HG03039 (cell line): ENCODE data around the gene SAE1.

ENCODE experiments used
- ATAC-seq: cut with Tn5 transposase; IDR thresholded peaks from one replicate; pipeline ENCODE4 v1.9.1; 2021; ENCODE audit warnings: mild to moderate bottlenecking, moderate library complexity; ENCODE audit not compliant: unreplicated experiment

The SAE1 gene

DNA sequence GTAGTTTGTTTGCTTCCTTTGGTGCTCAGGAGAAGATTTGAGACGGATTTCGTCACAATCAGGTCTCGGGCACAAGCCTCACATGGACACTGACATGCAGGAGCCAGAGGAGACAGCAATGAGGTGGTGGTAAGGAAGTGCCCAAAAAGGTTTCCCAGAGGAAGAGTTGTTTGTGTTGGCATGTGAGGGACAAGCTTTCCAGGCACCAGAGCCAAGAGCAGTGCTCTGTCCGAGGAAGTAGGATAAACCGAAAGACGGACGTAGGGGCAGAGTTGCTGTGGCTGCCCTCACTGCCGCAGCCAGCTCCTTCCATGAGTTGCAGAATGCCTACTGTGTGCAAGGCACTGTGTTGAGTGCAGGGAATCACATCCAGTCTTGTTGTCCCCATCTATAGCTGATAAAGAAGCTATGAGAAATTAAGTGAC lies 27.7 kb downstream of the SAE1 start:
- ATAC-seq: no peak

DNA sequence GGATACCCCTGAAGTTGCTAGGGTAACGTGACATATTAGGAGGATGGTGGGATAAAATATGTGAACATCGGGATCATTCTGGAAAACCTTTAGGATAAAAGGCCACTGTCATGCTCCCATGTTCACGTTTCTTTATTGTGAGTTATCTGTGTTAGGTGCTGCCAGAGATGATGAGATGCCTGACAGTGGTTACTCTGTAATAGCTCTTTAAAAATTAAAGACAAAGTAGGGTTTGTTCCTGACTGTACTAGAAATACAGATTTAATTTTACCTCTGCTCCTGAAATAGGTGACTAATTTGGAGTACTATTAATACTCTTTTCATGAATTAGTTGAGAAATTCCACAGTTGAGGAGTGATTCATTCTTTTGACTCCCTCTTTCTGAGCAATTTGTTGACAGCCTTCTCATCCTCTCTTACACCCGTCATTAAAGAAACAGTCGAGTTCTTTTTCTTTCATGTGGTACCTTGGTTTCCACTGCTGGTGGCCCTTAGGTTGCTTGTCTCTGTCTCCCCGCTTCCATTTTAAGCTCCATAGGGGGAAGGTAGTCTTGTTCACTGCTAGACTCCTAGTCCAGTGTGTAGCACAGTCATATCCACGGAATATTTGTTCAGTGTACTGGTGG lies 28.4 kb downstream of the SAE1 start:
- no peak for ATAC-seq

DNA sequence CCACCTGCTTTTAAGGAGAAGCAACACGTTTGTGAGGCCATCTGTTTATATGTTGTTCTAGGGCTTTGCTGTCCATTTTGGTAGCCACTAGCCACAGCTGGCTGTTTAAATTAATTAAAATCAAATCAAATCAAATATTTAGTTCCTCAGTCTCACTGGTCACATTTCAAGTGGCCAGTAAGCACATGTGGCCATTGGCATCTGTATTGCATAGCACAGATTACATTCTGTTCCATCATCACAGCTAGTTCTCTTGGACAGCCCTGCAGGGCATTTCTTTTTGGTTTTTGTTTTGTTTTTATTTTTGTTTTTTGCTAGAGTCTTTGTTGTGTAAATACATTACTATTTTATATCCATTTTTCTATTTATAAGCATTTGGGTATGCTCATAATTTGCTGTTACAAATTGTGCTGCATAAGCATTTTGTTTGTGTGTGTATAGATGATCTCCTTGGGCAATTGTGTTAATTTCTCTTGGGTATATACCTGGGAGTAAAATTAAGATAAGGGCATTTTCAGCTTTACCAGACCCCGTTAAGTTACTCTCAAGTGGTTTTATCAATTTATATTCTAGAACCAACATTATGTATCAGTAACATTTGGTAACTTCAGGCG lies 31.3 kb downstream of the SAE1 start:
- no peak for ATAC-seq

DNA sequence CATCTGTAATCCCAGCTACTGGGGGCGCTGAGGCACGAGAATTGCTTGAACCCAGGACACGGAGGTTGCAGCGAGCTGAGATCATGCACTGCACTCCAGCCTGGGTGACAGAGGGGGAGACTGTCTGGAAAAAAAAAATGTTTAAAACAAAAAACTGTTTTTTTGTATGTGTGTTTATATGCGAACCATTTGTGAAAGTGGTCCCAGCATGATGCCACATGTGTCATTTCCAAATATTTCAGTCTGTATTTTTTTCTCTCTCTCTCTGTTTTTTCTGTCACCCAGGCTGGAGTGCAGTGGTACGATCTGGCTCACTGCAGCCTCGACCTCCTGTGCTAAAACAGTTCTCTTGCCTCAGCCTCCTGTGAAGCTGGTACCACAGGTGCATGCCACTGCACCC lies 37.4 kb downstream of the SAE1 start:
- no peak for ATAC-seq

DNA sequence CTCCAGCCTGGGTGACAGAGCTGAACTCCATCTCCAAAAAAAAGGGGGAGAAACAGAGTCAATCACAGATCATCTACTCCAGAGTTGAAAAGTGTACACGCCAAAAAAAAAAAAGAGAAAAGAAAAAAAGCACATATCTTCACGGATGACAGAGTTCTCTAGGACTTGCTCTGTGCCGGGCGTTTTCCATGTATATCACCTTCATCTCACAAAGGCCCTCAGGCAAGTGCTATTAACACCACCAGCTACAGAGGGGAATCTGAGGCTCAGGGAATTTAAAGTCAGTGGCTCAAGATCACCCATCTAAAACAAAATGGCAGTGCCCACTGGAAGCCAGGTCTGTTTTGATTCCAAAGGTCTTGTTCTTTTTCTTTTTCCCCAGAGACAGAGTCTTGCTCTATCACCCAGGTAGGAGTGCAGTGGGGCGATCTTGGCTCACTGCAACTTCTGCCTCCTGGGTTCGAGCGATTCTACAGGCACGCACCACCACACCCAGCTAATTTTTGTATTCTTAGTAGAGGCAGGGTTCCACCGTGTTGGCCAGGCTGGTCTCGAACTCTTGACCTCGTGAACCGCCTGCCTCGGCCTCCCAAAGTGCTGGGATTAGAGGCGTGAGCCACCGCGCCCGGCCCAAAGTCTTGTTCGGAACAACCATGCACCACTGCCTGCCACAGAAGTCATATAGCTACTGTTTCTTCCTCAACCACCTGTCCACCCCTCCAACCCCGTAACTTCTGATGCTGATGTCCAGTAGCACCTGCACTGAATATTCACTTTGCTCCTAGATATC lies 42.2 kb downstream of the SAE1 start:
- ATAC-seq: no peak

DNA sequence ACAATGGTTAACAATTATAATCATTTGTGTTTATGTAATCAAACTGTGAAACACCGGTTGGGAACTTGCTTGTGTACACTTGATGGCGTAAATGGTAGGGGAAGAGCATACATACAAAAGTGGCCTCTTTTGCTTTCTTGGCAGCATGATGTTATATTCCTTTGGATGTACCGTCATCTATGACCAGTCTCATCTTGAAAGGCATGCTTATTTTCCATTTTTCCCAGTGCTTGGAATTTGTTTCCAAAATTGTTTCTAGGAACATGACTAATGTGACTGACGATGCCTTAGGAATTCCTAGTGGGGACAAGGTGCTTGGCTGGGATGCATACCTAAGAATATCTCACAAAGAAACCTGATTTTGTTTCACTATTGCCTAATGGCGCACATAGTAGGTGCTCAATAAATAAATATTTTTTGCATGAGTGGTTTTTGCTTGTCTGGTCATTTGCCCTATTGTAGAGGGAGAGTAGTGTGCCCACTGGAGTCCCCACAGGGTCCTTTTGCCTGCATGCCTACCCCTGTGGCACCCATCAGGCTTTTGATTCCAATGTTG lies 45.5 kb downstream of the SAE1 start:
- ATAC-seq: no peak

DNA sequence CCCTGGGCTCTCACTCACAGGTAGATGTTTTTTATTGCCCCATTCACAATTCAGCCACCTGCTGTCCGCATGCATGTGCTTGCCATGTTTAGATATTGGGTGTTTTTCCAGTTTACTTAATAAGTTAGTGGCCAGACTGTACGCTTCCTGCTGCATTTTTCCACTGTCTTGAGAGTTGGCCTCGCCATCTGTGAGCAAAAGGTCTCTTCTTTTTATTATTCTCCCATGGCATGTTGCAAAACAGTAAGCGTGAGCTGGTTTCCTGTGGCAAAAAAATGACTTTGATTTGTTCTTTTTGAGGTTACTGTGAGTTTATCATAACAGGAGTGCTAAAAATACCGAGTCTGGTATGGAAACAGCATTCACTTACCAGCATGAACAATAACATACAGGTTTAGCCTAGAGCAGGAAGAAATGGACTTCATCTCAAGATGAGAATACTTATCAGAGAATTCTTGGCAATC lies 46.0 kb downstream of the SAE1 start:
- no peak for ATAC-seq

DNA sequence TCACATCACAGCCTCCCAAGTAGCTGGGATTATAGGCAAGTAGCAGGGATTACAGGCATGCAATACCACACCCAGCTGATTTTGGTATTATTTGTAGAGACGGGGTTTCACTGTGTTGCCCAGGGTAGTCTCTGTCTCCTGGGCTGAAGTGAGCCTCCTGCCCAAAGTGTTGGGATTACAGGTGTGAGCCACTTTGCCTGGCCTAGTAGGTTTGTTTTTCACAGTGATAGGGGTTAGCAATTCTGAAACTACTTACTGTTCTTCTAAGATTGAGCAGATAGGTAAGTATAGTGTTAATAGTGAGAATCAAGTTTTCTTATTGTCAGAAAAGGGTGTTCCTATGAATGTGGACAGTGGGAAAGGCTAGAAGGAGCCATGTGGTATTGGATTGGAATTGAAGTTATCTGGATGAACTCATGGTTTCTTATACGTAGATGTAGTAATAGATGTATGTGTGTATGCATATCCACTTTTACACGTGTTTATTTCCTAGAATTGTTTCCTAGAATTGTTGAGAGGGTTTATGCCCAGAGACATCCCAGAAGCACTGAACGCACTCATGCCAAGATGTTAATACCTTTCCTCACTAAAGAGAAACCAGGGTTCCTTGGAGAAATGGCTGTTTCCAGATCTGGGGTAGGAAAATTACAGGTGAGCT lies 49.1 kb downstream of the SAE1 start:
- ATAC-seq: no peak

DNA sequence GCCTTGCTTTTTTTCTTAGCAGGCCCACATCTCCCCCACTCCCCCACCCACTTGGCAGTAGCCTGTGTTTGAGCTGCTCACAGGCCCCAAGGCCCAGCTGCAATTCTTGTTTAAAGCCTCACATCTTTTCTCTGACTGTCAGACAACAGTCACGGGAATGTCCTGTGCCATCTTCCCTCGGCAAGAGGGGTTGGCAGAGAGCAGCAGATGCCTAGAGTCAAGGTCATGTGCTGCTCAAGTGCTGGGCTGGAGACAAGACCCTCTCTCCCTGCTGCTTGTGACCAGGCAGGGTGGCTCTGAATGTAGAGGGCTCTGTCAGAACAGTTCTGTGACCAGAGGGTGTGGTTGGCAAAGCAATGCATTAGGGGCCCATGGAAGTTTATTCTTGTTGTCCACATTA lies 53.0 kb downstream of the SAE1 start:
- no peak for ATAC-seq

DNA sequence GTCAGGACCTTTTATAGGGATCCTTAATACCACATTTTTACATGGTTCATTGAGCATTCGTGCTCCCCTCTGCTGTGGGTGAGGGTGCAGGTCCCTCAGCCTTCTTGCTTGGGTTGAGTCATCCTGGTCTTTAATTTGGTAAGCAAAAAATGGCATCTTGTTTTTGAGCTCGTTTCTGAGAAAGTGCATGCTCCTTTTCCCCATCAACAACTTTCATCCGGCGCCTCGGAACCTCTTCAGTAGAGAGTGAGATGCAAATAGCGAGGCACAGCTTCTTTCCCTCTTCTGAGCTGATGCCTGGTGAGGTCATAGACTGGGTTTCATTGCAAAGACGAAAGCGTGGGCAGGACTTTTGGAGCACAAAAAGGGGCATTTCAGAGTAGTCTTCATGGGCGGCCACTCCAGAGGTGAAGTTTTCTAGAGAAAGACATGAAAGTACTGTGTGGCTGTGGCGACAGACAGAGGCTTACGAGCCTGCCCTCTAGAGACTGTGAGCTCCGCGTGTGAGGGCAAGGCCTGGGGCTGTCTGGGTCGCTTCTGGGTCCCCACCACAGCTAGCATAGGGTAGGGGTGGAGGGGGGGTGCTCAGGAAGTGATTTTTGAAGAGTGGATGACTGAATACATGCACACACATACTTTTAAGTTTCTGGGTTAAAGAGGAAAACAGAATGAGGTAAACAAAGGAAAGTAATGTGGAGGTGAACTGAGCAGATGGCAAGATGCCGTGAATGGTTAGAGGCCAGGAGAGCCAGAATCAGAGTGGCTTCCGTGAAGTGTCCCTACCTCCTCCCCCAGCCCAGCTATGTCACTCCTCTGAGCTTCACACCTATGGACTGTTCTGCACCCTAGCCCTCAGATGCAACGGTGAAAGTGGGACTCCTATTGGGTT lies 56.1 kb downstream of the SAE1 start:
- peak; percentile 78 for ATAC-seq

DNA sequence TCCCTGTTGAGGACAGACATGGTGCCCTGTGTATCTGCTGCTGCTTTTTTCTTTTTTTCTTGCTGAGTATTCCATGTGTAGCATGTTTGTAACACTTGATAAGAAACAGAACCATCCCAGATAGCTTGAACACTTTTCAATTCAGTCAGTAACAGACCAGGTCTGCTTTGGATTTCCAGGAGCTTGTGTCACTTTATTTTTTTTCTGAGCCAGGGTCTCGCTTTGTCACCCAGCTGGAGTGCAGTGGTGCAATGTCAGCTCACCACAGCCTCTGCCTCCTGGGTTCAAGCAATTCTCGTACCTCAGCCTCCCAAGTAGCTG lies 56.7 kb downstream of the SAE1 start:
- ATAC-seq: no peak

DNA sequence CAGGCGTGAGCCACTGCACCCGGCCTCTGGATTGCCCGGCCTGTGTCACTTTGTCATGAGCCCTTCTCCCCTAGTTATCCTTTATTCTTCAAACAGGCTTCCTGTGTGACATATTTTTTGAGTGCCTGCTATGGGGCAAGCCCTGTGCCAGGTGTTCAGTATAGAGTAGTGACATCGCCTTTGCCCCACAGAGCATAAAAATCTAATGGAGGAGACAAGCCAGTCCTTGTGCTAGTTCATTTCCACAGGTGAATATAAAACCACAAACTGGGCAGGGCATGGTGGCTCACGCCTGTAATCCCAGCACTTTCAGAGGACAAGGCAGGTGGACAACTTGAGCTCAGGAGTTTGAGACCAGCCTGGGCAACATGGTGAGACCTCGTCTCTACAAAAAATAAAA lies 57.2 kb downstream of the SAE1 start:
- ATAC-seq: no peak

DNA sequence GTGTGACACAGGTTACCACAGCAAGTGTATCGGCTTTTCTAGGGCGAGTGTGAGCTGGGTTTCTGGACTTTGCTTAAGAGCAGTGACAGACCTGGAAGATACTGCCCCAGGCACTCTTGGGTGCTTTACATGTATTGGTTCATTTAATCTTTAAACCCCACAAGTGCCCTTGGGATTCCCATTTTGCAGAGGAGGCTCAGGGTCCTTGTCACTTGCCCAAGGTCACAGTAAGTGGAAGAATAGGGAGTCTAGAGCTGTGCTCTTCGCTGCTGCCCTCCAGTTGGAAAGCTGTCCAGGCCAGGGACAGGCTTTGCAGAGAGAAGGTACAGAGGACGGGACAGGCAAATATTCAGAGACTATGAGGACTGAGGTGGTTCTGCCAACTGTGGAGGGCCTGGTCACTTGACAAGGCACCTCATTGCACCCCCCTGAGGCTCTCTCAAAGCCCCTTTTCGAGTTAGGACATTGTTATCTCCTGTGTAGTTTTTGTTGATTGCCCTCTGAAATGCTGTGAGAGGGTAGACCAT lies 57.9 kb downstream of the SAE1 start:
- ATAC-seq: no peak

DNA sequence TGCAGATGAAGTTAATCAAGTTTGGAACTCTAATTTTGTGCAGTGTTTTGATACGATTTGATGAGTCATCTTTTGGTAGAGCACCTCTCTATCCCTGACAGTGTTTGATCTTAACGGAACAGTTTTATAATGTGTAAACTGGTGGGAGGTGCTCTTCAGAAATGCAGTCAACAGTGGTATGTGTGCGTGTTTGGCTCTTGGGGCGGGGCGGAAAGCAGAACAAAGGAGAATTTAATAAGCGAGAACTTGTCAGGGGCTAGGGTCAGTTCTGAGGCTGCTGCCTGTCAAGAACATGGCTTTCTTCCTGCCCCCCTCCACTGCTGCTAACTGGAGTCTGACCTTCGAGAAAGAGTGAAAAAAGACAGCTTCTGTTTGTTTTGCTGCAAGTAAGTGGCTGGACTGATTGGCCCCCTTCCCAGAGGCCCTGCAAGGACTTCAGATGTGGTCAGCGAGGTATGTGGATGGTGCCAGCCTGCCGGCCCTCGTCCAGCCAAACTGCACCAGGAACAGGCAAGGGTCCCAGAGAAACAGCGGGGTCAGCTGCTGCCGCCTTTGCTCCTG lies 59.6 kb downstream of the SAE1 start:
- ATAC-seq: no peak

DNA sequence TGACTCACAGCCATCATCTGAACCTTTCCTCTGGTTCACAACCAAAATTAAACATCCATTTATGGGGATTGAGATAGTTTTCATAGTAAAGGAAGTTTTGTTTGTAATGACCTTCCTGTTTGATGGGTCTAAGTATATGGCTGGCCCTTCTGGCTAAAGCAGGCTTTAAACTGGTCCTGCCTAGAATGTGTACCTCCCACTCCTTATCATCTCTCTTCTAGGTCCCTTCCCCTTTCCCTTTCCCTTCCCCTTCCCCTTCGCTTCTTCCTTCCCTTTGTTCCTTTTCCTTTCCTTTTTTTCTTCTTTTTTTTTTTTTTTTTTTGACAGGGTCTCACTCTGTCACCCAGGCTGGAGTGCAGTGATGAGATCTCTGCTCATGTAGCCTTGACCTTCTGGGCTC lies 64.8 kb downstream of the SAE1 start:
- ATAC-seq: no peak

DNA sequence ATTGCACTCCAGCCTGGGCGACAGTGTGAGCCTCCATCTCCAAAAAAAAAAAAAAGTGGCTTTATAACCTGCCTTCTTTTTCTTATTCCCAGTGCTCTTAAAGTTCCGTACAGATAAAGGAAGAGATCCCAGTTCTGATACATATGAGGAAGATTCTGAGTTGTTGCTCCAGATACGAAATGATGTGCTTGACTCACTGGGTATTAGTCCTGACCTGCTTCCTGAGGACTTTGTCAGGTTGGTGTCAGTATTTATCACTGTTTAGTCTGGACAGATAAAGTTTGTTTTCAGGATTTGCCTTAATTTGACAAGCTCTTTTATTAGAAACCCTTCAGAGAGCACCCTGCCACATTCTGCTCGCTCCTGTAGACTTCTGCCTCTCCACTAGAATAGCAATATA lies 66.5 kb downstream of the SAE1 start:
- no peak for ATAC-seq

DNA sequence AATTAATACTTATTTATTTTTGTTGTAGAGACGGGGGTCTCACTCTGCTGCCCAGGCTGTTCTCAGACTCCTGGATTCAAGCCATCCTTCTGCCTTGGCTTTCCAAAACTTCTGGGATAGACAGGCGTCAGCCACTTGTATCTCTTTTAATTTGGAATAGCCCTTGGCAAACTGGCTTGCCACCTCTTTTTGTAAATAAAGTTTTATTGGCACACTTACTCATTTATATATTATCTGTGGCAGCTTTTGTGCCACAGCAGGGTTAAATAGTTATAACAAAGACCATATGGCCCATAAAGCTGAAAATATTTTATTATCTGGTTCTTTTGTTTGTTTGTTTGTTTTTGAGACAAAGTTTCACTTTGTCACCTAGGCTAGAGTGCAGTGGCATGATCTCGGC lies 69.9 kb downstream of the SAE1 start:
- no peak for ATAC-seq

DNA sequence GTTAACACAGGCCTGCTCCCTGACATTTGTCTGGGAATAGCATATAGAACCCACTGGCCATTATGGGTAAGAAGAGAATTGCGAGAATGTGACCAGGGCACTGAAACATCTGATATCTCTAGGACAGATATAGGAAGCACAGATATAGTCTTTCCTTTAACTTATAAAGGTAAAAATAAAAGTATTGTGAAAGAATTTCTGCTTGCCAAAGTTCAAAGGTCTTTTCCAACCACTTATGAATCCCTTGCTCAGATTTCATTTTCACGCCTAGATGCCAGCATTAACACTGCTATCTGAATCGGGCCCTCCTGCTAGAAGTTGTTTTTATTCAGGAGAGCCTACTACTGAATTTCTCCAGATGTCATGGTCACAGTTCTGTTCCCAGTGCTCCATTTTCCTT lies 72.6 kb downstream of the SAE1 start:
- ATAC-seq: no peak

DNA sequence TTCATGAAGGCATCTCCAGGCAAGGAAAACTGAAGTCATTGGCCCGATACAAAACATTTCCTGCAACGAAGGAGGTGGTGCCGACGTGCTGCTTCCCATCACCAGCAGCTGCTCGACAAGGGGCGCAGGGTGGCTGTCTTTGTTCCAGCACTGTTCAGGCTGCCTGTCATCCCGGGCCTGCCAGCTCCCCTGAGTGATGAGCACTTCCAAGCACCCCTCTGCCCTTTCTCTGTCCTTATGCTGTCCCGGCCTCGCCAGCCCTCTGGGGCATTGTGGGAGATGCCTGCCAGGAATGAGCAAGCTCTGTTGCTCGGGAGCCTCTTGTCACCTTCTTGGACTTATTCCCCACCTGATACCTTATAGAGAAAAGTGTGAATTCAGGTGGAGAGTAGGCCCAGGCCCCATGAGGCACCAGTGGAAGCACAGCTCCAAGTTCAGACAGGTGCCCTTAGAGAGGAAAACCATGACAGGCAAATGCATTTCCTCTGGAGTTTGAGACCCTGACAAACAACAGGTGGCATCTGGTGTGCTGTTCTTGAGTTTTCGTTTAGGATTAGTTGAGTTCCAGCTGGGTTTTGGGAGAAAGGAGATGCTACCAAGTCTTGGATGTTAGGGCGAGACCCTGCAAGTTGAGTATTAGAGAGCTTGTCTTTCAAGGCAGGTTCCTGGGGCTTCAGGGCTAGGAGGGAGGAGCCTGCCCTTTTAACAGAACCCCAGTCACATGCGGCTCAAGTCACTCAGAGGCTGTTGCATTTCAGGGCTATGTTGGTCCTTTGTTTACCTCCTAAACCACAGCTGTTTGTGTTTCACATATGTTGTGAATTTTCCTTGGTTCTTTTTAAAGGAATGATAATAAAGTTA lies 78.9 kb downstream of the SAE1 start:
- no peak for ATAC-seq
